Gastroesophageal sphincter (tissue), 3 donors: ENCODE measurements around the gene PFKFB2.

ENCODE experiments used
- CTCF ChIP-seq, 4 experiments: fragments of 200-600 bp in 2 of 4; fragments of 450-650 bp in 2 of 4; sonication (generic) in 1 of 4; IDR thresholded peaks; one replicate each; pipeline ENCODE4 v1.5.1; 2017 to 2019; ENCODE audit warnings: antibody characterized with exemption in 4 of 4, mild to moderate bottlenecking in 2 of 4, moderate library complexity in 2 of 4
- EP300 ChIP-seq: sonication (generic); formaldehyde crosslinking; IDR thresholded peaks from one replicate; pipeline ENCODE4 v1.6.1; 2017; ENCODE audit warnings: antibody characterized with exemption, mild to moderate bottlenecking
- POLR2A ChIP-seq, 2 donors: fragments of 450-650 bp; IDR thresholded peaks; one replicate each; pipeline ENCODE4 v1.6.1; 2017; ENCODE audit warnings: antibody characterized with exemption in 2 of 2, mild to moderate bottlenecking in 2 of 2, moderate library complexity in 1 of 2

- no peak for TF ChIP-seq CTCF (IDR thresholded peaks at IDR 0.05)
- no peak for TF ChIP-seq POLR2A (IDR thresholded peaks at IDR 0.05)
- TF ChIP-seq EP300, result no peak
Observed at GRCh38 chr1:207128336-207128921, 75.4 kb downstream of the PFKFB2 start.
